ENCODE measurements around the gene SMAGP.
A peak's percentile ranks its signal among the peaks of the same experiment; 100 is the strongest.

The SMAGP gene

GRCh38 chr12:51238510-51239334 lies 31.5 kb downstream of the SMAGP start, which contains the start of gene DAZAP2:
Gene DAZAP2, plus strand, starts transcription at chr12:51238826. Its CDS starts 82 bp downstream, at chr12:51238908.
- H3K36me3 ChIP-seq (ENCODE audit: control insufficient read depth in 4 of 4, insufficient read depth in 4 of 4, low read length in 3 of 4) = peaks cover 7 to 33% (median 26%) of the 10 kb centered on the region in 4 experiments
- no peaks in the 10 kb centered on the region for H3K9me3 ChIP-seq (ENCODE audit: control extremely low read depth in 1 of 5, control insufficient read depth in 4 of 5, insufficient read depth in 2 of 5, low read depth in 1 of 5, low read length in 4 of 5)
- H3K27ac ChIP-seq (ENCODE audit: insufficient read depth in 1 of 2, low read depth in 1 of 2, low read length in 2 of 2, poor library complexity in 1 of 2, severe bottlenecking in 2 of 2) = peak within 1 kb of the TSS; percentile 100
- ChIA-PET CTCF (interaction anchor here (0.9 to 3.0 kb wide), 4 partner anchors 9 to 21 kb away, joined by 3 to 10 read pairs (median 6); partner anchors contain the start of gene POU6F1), POLR2A (interaction anchor here (0.7 to 1.7 kb wide), 7 partner anchors 10 to 88 kb away, joined by 3 to 24 read pairs (median 3); partner anchors contain the start of genes POU6F1, SMAGP and TFCP2)
- under 1% methylated on average over 54 of the region's 70 CpGs for WGBS (ENCODE audit: insufficient coverage)
- H3K4me3 ChIP-seq (ENCODE audit: control insufficient read depth in 1 of 7, extremely low read depth in 1 of 7, insufficient read depth in 4 of 7, low read depth in 2 of 7, low read length in 6 of 7) = peak within 1 kb of the TSS; percentile 87 to 99 (median 97)
- peak; percentile 96 to 97 (median 97) for DNase-seq
- H3K4me1 ChIP-seq (ENCODE audit: control extremely low read depth in 1 of 4, control insufficient read depth in 4 of 4, insufficient read depth in 4 of 4, low read length in 3 of 4) = peaks cover 7 to 38% (median 16%) of the 10 kb centered on the region in 4 experiments
- no peaks in the 10 kb centered on the region for H3K27me3 ChIP-seq (replicated peaks in 2 of 5; ENCODE audit: control insufficient read depth in 4 of 5, insufficient read depth in 5 of 5, low read length in 4 of 5)

GRCh38 chr12:51238037-51238509 lies 32.1 kb downstream of the SMAGP start:
- DNase-seq = no peak
- Histone ChIP-seq H3K27ac (ENCODE audit: insufficient read depth in 1 of 2, low read depth in 1 of 2, low read length in 2 of 2, poor library complexity in 1 of 2, severe bottlenecking in 2 of 2) (peak overlapping the region in 1 of 2 experiments; percentile 100), H3K4me3 (ENCODE audit: control insufficient read depth in 1 of 7, extremely low read depth in 1 of 7, insufficient read depth in 4 of 7, low read depth in 2 of 7, low read length in 6 of 7) (peak overlapping the region; percentile 18 to 99 (median 97))

DNA sequence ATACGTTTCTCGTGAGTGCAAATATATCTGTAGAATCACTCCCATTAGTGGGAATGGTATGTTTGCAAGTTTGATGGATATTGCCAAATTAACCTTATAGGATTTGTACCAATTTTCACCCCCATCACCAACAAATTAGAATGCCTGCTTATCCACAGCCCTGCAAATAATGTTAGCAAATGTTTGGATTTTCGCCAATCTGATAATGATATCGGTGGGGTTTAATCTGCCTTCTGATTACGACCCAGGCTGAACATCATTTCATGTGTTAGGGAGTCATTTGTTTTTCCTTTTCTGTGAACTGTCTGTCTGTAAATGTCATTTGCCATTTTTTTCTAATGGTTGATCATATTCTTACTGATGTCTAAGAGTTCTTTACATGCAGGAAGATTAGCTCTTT lies 35.7 kb downstream of the SMAGP start:
- peaks cover 0 to 7% (median 6%) of the 10 kb centered on the region in 4 experiments for H3K4me1 ChIP-seq (ENCODE audit: control extremely low read depth in 1 of 4, control insufficient read depth in 4 of 4, insufficient read depth in 4 of 4, low read length in 3 of 4)
- H3K36me3 ChIP-seq (ENCODE audit: control insufficient read depth in 4 of 4, insufficient read depth in 4 of 4, low read length in 3 of 4) = no peaks in the 10 kb centered on the region
- H3K4me3 ChIP-seq (ENCODE audit: control insufficient read depth in 1 of 7, extremely low read depth in 1 of 7, insufficient read depth in 4 of 7, low read depth in 2 of 7, low read length in 6 of 7) = no peak overlapping the region
- no peaks in the 10 kb centered on the region for H3K27me3 ChIP-seq (replicated peaks in 2 of 5; ENCODE audit: control insufficient read depth in 4 of 5, insufficient read depth in 5 of 5, low read length in 4 of 5)
- CTCF ChIA-PET = interaction anchor here (1.4 kb wide), 1 partner anchor 10 kb away, joined by 3 read pairs; no protein-coding TSS in a partner anchor
- H3K9me3 ChIP-seq (ENCODE audit: control extremely low read depth in 1 of 5, control insufficient read depth in 4 of 5, insufficient read depth in 2 of 5, low read depth in 1 of 5, low read length in 4 of 5) = peaks cover 0 to 4% (median 0%) of the 10 kb centered on the region in 5 experiments
- WGBS (ENCODE audit: insufficient coverage) = 44% methylated on average over 3 of the region's 5 CpGs
- no peak for DNase-seq
- POLR2A ChIA-PET = no interaction called here
- no peak overlapping the region for H3K27ac ChIP-seq (ENCODE audit: insufficient read depth in 1 of 2, low read depth in 1 of 2, low read length in 2 of 2, poor library complexity in 1 of 2, severe bottlenecking in 2 of 2)

More at GRCh38 chr12:51238037-51238509, 32.1 kb downstream of the SMAGP start:
- CTCF ChIA-PET = interaction anchor here (0.9 to 3.0 kb wide), 4 partner anchors 8 to 21 kb away, joined by 3 to 10 read pairs (median 6); partner anchors contain the start of gene POU6F1
- Histone ChIP-seq H3K9me3 (ENCODE audit: control extremely low read depth in 1 of 5, control insufficient read depth in 4 of 5, insufficient read depth in 2 of 5, low read depth in 1 of 5, low read length in 4 of 5) (peaks cover 0 to under 1% (median 0%) of the 10 kb centered on the region in 5 experiments), H3K4me1 (ENCODE audit: control extremely low read depth in 1 of 4, control insufficient read depth in 4 of 4, insufficient read depth in 4 of 4, low read length in 3 of 4) (peaks cover 7 to 38% (median 16%) of the 10 kb centered on the region in 4 experiments), H3K27me3 (replicated peaks in 2 of 5; ENCODE audit: control insufficient read depth in 4 of 5, insufficient read depth in 5 of 5, low read length in 4 of 5) (no peaks in the 10 kb centered on the region), H3K36me3 (ENCODE audit: control insufficient read depth in 4 of 4, insufficient read depth in 4 of 4, low read length in 3 of 4) (peaks cover 7 to 29% (median 25%) of the 10 kb centered on the region in 4 experiments)
- POLR2A ChIA-PET = interaction anchor here (0.5 to 1.7 kb wide), 5 partner anchors 11 to 65 kb away, joined by 3 to 24 read pairs (median 4); partner anchors contain the start of genes POU6F1 and TFCP2
- 0% methylated on average over 9 of the region's 10 CpGs for WGBS (ENCODE audit: insufficient coverage)

GRCh38 chr12:51232642-51233041 lies 37.6 kb downstream of the SMAGP start:
- ChIA-PET CTCF (no interaction called here), POLR2A (interaction anchor here (0.7 kb wide), 1 partner anchor 166 kb away, joined by 7 read pairs; no protein-coding TSS in a partner anchor)
- H3K27ac ChIP-seq (ENCODE audit: insufficient read depth in 1 of 2, low read depth in 1 of 2, low read length in 2 of 2, poor library complexity in 1 of 2, severe bottlenecking in 2 of 2) = no peak overlapping the region
- no peaks in the 10 kb centered on the region for H3K4me1 ChIP-seq (ENCODE audit: control extremely low read depth in 1 of 4, control insufficient read depth in 4 of 4, insufficient read depth in 4 of 4, low read length in 3 of 4)
- H3K4me3 ChIP-seq (ENCODE audit: control insufficient read depth in 1 of 7, extremely low read depth in 1 of 7, insufficient read depth in 4 of 7, low read depth in 2 of 7, low read length in 6 of 7) = no peak overlapping the region
- H3K27me3 ChIP-seq (replicated peaks in 2 of 5; ENCODE audit: control insufficient read depth in 4 of 5, insufficient read depth in 5 of 5, low read length in 4 of 5) = no peaks in the 10 kb centered on the region
- peaks cover 0 to 4% (median 0%) of the 10 kb centered on the region in 5 experiments for H3K9me3 ChIP-seq (ENCODE audit: control extremely low read depth in 1 of 5, control insufficient read depth in 4 of 5, insufficient read depth in 2 of 5, low read depth in 1 of 5, low read length in 4 of 5)
- DNase-seq = no peak
- H3K36me3 ChIP-seq (ENCODE audit: control insufficient read depth in 4 of 4, insufficient read depth in 4 of 4, low read length in 3 of 4) = no peaks in the 10 kb centered on the region

DNA sequence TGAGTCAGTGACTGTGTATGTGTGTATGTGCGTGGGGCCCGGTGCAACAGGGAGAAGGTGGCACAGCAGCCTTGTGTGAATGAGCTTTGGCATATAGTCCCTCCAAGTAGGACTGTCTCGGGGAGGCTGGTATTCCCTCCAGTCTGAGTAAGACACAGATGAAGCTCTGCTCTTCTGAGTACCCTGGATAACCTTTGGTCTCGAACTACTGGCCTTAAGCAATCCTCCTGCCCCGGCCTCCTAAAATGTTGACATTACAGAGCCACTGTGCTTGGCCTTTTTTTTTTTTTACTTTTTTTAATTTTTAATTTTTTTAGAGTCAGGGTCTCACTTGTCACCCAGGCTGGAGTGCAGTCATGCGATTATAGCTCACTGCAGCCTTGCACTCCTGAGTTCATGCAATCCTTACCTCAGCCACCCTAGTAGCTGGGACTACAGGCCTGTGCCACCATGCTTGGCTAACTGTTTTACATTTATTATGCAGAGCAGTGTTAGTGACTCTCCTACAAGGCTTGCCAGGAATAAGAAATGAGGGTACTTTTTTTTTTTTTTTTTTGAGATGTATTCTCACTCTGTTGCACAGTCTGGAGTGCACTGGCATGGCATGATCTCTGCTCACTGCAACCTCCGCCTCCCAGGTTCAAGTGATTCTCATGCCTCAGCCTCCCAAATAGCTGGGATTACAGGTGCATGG lies 41.0 kb downstream of the SMAGP start:
- Histone ChIP-seq H3K4me3 (ENCODE audit: control insufficient read depth in 1 of 7, extremely low read depth in 1 of 7, insufficient read depth in 4 of 7, low read depth in 2 of 7, low read length in 6 of 7) (no peak overlapping the region), H3K27me3 (replicated peaks in 2 of 5; ENCODE audit: control insufficient read depth in 4 of 5, insufficient read depth in 5 of 5, low read length in 4 of 5) (no peaks in the 10 kb centered on the region), H3K4me1 (ENCODE audit: control extremely low read depth in 1 of 4, control insufficient read depth in 4 of 4, insufficient read depth in 4 of 4, low read length in 3 of 4) (no peaks in the 10 kb centered on the region), H3K9me3 (ENCODE audit: control extremely low read depth in 1 of 5, control insufficient read depth in 4 of 5, insufficient read depth in 2 of 5, low read depth in 1 of 5, low read length in 4 of 5) (peaks cover 0 to 4% (median 0%) of the 10 kb centered on the region in 5 experiments), H3K36me3 (ENCODE audit: control insufficient read depth in 4 of 4, insufficient read depth in 4 of 4, low read length in 3 of 4) (no peaks in the 10 kb centered on the region), H3K27ac (ENCODE audit: insufficient read depth in 1 of 2, low read depth in 1 of 2, low read length in 2 of 2, poor library complexity in 1 of 2, severe bottlenecking in 2 of 2) (no peak overlapping the region)
- 100% methylated on average over 4 of the region's 7 CpGs for WGBS (ENCODE audit: insufficient coverage)
- POLR2A ChIA-PET = interaction anchor here (0.6 kb wide), 1 partner anchor 1121 kb away, joined by 3 read pairs; no protein-coding TSS in a partner anchor
- DNase-seq = no peak
- CTCF ChIA-PET = interaction anchor here (0.8 to 1.7 kb wide), 2 partner anchors 9 to 11 kb away, joined by 5 to 7 read pairs; partner anchors contain the start of genes DAZAP2 and POU6F1

DNA sequence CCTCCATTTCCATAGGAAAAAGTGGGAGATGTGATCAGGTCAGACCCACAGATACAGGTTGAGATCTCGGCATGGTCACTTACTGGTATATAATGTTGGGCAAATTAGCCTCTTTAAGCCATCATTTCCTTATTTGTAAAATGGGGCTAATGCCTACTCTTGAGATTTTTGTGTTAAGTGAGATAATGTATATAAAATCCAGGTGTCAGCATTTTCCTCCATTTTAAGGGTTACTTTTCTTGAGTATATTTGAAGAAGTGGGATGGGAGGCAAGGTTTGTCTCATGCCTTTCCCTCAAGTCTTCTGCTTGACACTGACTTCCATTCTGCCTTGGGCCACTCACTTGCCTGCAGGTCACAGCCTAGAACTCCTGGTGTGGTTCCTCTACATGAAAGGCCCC lies 42.3 kb downstream of the SMAGP start:
- no CpG with 5 or more reads among the region's 1 CpG for WGBS (ENCODE audit: insufficient coverage)
- Histone ChIP-seq H3K27ac (ENCODE audit: insufficient read depth in 1 of 2, low read depth in 1 of 2, low read length in 2 of 2, poor library complexity in 1 of 2, severe bottlenecking in 2 of 2) (no peak overlapping the region), H3K36me3 (ENCODE audit: control insufficient read depth in 4 of 4, insufficient read depth in 4 of 4, low read length in 3 of 4) (no peaks in the 10 kb centered on the region), H3K4me1 (ENCODE audit: control extremely low read depth in 1 of 4, control insufficient read depth in 4 of 4, insufficient read depth in 4 of 4, low read length in 3 of 4) (no peaks in the 10 kb centered on the region), H3K27me3 (replicated peaks in 2 of 5; ENCODE audit: control insufficient read depth in 4 of 5, insufficient read depth in 5 of 5, low read length in 4 of 5) (no peaks in the 10 kb centered on the region), H3K9me3 (ENCODE audit: control extremely low read depth in 1 of 5, control insufficient read depth in 4 of 5, insufficient read depth in 2 of 5, low read depth in 1 of 5, low read length in 4 of 5) (peaks cover 0 to 3% (median 0%) of the 10 kb centered on the region in 5 experiments), H3K4me3 (ENCODE audit: control insufficient read depth in 1 of 7, extremely low read depth in 1 of 7, insufficient read depth in 4 of 7, low read depth in 2 of 7, low read length in 6 of 7) (no peak overlapping the region)
- CTCF ChIA-PET = interaction anchor here (0.7 kb wide), 1 partner anchor 392 kb away, joined by 4 read pairs; no protein-coding TSS in a partner anchor
- DNase-seq = no peak
- POLR2A ChIA-PET = no interaction called here
